GM18526 (cell line): ENCODE measurements around the gene F7.

ENCODE experiments used
- POLR2A ChIP-seq: IDR thresholded peaks from 3 replicates; pipeline ENCODE4 v1.6.1; 2011; ENCODE audit not compliant: insufficient read length; ENCODE audit errors: extremely low read depth

F7 gene

DNA sequence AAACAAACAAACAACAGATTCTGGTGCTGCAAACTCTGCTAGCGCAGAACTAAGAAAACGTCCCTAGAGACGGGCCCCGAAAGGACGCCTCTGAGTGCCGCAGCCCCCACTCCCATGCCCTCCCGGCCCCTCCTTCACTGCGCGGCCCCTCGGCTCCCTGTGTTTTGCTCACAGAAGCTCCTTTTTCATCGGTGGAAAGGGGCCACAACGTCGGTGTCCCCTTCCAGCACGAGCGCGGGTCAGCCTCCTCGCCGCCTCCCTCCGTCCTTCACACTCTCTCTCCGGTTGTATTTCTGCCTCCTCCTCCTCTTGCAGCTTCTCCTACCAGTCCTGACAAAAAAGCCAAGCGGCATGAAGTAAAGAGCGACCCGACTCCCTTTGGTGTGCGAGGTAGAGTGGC, 14.8 kb upstream of the F7 start:
- TF ChIP-seq POLR2A: no peak

GRCh38 chr13:113091211-113091771, 14.3 kb upstream of the F7 start:
- no peak for TF ChIP-seq POLR2A

GRCh38 chr13:113091891-113092775, 13.5 kb upstream of the F7 start:
- no peak for TF ChIP-seq POLR2A

GRCh38 chr13:113092776-113093579, 12.6 kb upstream of the F7 start:
- TF ChIP-seq POLR2A: no peak

DNA sequence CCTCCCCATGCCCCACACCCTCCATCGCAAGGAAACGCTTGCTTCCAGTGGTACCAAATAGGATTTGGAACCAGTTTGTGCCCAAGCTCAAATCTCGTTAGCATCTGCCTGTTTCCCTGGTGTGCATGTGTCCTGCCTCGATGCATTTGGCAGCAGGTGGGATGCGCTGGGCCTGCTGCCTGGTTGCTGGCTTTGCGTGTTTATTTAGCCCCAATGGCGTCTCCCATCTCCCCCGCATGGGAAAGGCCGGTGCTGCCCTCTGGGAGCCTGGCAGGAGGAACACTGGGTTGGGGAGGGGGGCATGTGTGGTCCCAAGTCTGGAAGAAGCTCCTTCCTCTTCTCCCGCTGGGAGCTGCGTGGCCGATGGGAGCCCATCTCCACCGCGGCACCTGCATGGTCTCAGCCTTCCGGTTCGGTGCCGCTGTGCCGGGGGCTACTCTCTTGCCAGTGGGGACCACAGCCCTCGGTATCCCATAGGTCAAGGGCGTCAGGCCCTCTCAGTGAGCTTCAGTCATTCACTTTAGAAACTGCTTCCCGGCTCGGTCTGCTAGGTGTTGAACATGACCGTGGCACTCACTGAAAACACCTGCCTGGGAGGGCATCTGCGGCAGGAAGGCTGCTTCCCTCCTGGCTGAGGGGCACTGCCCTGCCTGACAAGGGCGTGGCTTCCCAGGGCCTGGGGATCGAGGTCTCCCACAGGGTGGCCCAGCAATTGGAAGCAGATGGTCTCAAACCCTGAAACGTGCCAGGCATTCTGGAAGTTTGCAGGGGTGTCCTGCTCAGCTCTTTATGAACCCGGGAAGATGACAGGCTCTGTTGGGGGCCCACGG, 11.8 kb upstream of the F7 start:
- TF ChIP-seq POLR2A: no peak

DNA sequence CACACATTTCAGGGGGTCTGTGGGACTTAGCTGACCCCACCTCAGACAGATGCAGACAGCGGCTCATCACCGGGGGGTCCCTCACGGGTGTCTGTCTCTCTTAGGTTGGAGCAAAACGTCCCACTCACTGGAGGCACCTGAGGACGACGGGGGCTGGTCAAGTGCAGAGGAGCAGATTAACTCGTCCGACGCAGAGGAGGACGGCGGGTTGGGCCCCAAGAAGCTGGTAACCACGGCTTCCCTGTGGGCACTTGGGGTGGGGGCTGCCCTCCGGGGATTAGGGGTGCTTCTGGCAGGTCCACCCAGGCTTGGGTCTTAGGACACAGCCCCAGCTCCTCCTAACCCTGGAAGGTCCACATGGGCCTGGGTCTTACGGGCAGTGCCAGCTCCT, 11.2 kb upstream of the F7 start:
- TF ChIP-seq POLR2A: no peak

DNA sequence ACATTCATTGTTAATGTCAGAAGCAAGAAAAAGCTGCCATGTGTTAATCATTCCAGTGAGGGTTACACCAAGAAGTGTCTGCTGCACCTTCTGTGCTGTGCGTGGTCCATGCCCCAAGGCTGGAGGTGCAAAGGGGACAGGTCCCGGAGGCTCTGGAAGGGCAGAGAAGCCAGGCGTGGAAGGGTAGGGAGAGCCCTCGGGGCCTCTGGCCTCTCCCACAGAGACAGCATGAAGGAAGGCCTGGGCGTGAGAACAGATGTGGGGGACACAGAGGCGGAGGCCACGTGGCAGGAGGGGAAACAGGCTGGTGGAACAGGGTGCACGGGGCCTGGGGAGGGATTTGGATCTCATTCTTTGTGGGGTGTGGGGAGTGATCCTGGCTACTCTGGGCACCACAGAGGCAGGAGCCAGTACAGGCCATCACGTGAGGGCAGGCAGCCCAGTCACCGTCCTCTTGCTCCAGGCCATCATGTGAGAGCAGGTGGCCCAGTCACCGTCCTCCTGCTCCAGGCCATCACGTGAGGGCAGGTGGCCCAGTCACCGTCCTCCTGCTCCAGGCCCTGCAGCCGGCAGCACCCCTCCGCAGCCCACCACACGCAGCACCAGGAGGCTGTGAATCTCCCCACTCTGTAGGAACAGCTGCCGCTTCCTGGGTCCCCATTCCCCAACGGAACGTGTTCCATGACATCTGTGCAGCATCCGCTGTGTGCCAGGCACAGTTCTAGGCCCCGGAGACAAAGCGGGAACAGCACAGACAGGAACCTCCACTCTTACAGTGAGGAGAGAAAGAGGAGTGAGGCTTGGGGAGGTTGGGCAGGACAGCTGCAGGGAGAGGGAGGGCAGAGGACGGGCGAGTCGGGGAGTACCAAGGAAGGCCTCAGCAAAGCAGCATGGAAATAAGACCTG, 10.2 kb upstream of the F7 start:
- no peak for TF ChIP-seq POLR2A

GRCh38 chr13:113096052-113096744, 9.4 kb upstream of the F7 start:
- TF ChIP-seq POLR2A: no peak

DNA sequence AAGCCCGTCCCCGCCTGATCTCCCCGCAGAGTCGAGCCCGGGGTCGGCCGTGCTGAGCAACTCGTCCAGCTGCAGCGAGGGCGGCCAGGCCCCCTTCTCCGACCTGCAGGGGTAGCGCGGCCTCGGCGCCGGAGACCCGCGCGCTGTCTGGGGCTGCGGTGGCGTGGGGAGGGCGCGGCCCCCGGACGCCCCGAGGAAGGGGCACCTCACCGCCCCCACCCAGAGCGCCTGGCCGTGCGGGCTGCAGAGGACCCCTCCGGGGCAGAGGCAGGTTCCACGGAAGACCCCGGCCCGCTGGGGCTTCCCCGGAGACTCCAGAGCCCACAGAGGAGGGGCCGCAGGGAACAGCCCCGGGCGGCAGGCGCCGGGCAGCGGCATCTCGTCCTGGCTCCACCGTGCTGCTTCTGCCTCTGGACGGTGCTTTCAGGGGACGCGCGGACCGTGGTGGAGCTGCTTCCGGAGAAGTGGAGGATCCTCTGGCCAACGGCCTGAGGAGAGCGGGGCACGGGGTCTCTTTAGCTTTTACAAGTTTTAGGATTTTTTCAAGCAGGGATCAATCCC, 8.8 kb upstream of the F7 start:
- no peak for TF ChIP-seq POLR2A

- no peak for TF ChIP-seq POLR2A
Measured at GRCh38 chr13:113097651-113098050, 7.9 kb upstream of the F7 start.

DNA sequence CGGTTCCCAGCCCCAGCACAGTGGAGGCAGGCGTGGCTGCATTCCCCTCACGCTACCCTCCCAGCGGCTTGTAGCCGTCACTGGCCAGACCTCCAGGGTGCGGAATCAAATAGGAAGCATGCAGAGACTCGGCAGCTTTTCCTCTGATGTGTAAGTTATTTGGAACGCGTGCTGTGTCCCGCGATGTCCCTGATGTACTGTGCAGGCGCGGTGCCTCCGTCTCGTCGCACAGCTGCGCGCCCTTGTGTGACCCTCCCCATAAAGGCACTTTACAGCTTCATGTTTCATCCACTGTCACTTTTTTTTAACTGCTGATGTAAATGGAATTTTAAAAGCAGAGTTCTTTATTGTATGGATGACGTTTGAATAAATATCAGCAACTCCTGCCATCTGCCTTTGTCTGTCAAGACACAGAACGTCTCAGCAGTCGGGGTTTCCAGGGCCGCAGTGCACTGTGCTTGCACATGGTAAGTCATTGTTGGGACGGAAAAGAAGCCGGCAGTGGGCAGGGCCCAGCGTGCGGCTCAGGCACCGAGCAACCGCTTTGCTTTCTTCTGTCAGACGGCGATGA, 7.3 kb upstream of the F7 start:
- no peak for TF ChIP-seq POLR2A

DNA sequence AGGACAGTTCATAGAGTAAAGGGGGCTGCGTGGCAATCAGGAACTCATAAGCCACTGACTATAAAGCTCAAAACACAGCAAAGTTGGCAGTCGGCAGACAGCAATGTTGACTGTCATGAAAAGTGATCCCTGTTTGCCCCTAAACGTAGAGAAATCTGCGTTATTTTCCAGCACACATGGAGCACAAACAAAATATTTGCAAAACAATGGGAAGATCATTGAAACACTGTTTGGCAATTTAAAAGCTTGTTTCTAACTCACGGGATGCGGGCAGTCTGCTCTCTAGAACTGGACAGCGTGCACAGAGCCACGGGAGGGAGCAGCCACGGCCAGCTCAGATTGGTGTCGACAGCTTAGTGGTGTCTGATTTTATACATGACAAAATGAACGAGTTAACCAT, 6.4 kb upstream of the F7 start:
- TF ChIP-seq POLR2A: no peak

DNA sequence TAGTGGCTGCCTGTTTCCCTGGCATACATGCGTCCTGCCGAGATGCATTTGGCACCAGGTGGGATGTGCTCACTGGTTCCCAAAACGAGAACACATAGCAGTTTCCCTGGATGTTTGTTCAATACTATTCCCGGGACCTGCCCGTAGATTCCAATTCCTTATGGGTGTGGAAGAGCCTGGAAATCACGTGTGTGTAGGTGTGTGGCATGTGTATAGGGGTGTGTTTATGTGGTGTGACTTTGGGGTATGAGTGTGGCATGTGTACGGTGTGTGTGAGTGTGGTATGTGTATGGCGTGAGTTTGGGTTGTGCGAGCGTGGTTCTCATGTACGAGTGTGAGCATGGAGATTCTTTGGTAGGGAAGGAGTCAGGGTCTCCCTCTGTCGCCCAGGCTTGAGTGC, 2.9 kb upstream of the F7 start:
- TF ChIP-seq POLR2A: no peak
